Neutrophil (primary cell): ENCODE data around the gene FADS3.

ENCODE experiments used
- H3K27ac ChIP-seq: fragments of 200-600 bp; sonication (generic); 2 replicates; pipeline ENCODE4 v1.5.1; 2016; ENCODE audit warnings: mild to moderate bottlenecking, moderate library complexity
- H3K27me3 ChIP-seq: fragments of 200-600 bp; sonication (generic); 2 replicates; pipeline ENCODE4 v1.6.0; 2016; ENCODE audit warnings: mild to moderate bottlenecking
- H3K36me3 ChIP-seq: fragments of 200-600 bp; sonication (generic); 2 replicates; pipeline ENCODE4 v1.5.1; 2017
- H3K4me1 ChIP-seq, 2 experiments: fragments of 200-600 bp in 1 of 2; sonication (generic) in 1 of 2; 1 replicate in 1 of 2; 2 replicates in 1 of 2; pipeline versions ENCODE4 v1.5.1 to v1.6.1; 2013 to 2016; ENCODE audit warnings: low read depth in 1 of 2, low read length in 1 of 2, mild to moderate bottlenecking in 1 of 2, moderate library complexity in 1 of 2; ENCODE audit not compliant: control insufficient read depth in 1 of 2, insufficient read depth in 1 of 2
- H3K4me3 ChIP-seq, 2 experiments: fragments of 200-600 bp in 1 of 2; sonication (generic) in 1 of 2; 1 replicate in 1 of 2; 2 replicates in 1 of 2; pipeline ENCODE4 v1.5.1; 2013 to 2016; ENCODE audit warnings: low read depth in 1 of 2, low read length in 1 of 2, mild to moderate bottlenecking in 1 of 2, moderate library complexity in 1 of 2
- H3K9me3 ChIP-seq: fragments of 200-600 bp; sonication (generic); 2 replicates; pipeline ENCODE4 v1.5.1; 2016
- CTCF ChIP-seq: fragments of 200-600 bp; sonication (generic); IDR thresholded peaks from 2 replicates; pipeline ENCODE4 v1.5.1; 2016; ENCODE audit warnings: antibody characterized with exemption

The FADS3 gene

GRCh38 chr11:61873588-61874376 lies 17.6 kb downstream of the FADS3 start:
- Histone ChIP-seq H3K27ac (no peak overlapping the region), H3K36me3 (no peaks in the 10 kb centered on the region), H3K4me1 (no peaks in the 10 kb centered on the region), H3K4me3 (no peak overlapping the region), H3K9me3 (no peaks in the 10 kb centered on the region), H3K27me3 (peaks cover 32% of the 10 kb centered on the region)
- TF ChIP-seq CTCF, result no peak

GRCh38 chr11:61872935-61873565 lies 18.3 kb downstream of the FADS3 start:
- no peaks in the 10 kb centered on the region for H3K4me1 ChIP-seq
- no peak overlapping the region for H3K27ac ChIP-seq
- no peaks in the 10 kb centered on the region for H3K9me3 ChIP-seq
- no peak overlapping the region for H3K4me3 ChIP-seq
- peaks cover 32% of the 10 kb centered on the region for H3K27me3 ChIP-seq
- no peak for TF ChIP-seq CTCF
- H3K36me3 ChIP-seq, result no peaks in the 10 kb centered on the region

- H3K27me3 ChIP-seq, result peaks cover 32% of the 10 kb centered on the region
- H3K4me1 ChIP-seq, result no peaks in the 10 kb centered on the region
- no peaks in the 10 kb centered on the region for H3K36me3 ChIP-seq
- H3K9me3 ChIP-seq, result no peaks in the 10 kb centered on the region
- no peak overlapping the region for H3K27ac ChIP-seq
- TF ChIP-seq CTCF, result peak; percentile 70
- no peak overlapping the region for H3K4me3 ChIP-seq
Measured at GRCh38 chr11:61871158-61871597, 20.2 kb downstream of the FADS3 start.

- H3K4me1 ChIP-seq, result no peaks in the 10 kb centered on the region
- peaks cover 32% of the 10 kb centered on the region for H3K27me3 ChIP-seq
- no peak for TF ChIP-seq CTCF
- no peaks in the 10 kb centered on the region for H3K9me3 ChIP-seq
- no peak overlapping the region for H3K27ac ChIP-seq
- no peak overlapping the region for H3K4me3 ChIP-seq
- H3K36me3 ChIP-seq, result no peaks in the 10 kb centered on the region
Measured at GRCh38 chr11:61870541-61871031, 20.8 kb downstream of the FADS3 start.

GRCh38 chr11:61869708-61870451 lies 21.5 kb downstream of the FADS3 start:
- H3K4me1 ChIP-seq, result no peaks in the 10 kb centered on the region

More at GRCh38 chr11:61869708-61870451, 21.5 kb downstream of the FADS3 start:
- Histone ChIP-seq H3K4me3 (no peak overlapping the region), H3K27me3 (peaks cover 32% of the 10 kb centered on the region), H3K27ac (no peak overlapping the region), H3K36me3 (no peaks in the 10 kb centered on the region), H3K9me3 (no peaks in the 10 kb centered on the region)
- no peak for TF ChIP-seq CTCF
